HG03196 (cell line): ENCODE data around the gene TMEM74B.
"Not testable (repeated sequence)": the region's sequence is repeated elsewhere in the genome, so short reads cannot be mapped to it uniquely, and the experiment has no call there.

Experiments used
- ATAC-seq: cut with Tn5 transposase; IDR thresholded peaks from one replicate; pipeline ENCODE4 v1.9.1; 2021; ENCODE audit not compliant: unreplicated experiment

Gene TMEM74B

GRCh38 chr20:1184638-1185315 is at the start of gene TMEM74B:
TSS of gene TMEM74B (minus strand) at chr20:1184981. CDS start at chr20:1183801, 1,180 bp downstream.
- no peak for ATAC-seq

- no peak for ATAC-seq
These were observed 47.7 kb upstream of the TMEM74B start for GRCh38 chr20:1232286-1233111.

DNA sequence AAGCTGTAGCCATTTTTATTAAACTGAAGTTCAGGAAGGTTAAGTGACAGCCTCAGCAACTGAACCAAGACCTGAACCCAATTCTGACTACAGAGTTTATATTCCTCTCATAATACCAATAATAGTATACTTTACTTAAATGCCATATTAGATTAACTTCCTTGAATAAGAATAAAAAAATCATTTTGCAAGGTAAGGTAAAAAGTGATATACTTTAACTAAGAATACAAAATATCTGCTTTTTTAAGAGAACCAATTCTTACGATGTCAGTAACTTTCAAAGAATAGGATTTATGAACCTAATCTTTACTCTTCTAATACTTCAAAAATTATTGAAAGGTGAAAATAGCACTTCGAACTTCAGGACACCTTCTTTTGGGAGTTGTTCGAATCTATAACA is 44.8 kb upstream of the TMEM74B start:
- no peak for ATAC-seq

GRCh38 chr20:1225783-1226654 is 41.2 kb upstream of the TMEM74B start, which contains the start of gene RAD21L1:
TSS of gene RAD21L1 (plus strand) at chr20:1226044. CDS start at chr20:1228454, 2,410 bp downstream.
- no peak for ATAC-seq

GRCh38 chr20:1225263-1225782 is 40.5 kb upstream of the TMEM74B start:
- no peak for ATAC-seq

- no peak for ATAC-seq
These were observed 39.6 kb upstream of the TMEM74B start for GRCh38 chr20:1224205-1224890.

GRCh38 chr20:1222750-1223149 is 38.0 kb upstream of the TMEM74B start:
- ATAC-seq = not testable (repeated sequence)

- not testable (repeated sequence) for ATAC-seq
These were observed 32.0 kb upstream of the TMEM74B start for GRCh38 chr20:1216527-1217427.

DNA sequence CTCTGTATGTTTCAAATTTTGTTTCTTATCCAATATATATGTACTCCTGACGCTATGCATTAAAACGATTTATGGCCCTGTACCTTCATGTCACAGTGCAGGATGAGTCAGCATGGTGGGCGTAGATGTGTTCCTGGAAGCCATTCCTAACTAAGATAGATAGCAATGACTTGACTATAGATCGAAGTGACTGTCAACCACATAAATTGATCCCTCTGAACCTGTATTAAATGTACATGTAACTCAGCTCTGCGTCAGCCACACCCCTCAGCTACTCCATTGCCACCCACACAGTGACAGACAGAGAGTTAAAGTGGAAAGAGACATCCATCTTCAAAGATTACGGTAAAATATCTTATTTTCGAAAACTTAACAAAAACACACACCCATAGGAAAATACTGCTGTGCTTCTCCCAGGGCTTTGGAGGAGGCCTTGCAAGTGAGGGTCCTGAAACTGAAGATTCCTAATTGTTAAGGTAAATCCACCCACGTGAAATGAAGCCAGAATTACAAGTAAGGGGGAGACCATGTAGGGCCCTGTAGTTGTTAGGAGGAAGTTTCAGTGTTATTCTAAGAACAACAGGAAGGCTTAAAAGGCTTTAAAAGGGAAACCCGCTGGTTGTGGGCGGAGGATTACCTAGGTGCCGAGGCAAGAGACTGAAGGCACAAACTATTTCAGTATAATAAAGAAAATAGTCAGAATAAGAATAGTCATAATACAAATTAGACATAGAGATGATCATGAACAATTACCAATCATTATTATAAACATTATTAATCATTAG is 30.8 kb upstream of the TMEM74B start:
- ATAC-seq = no peak

GRCh38 chr20:1214838-1215261 is 30.1 kb upstream of the TMEM74B start:
- ATAC-seq = no peak

- peak; percentile 67 for ATAC-seq
These were observed 28.0 kb upstream of the TMEM74B start for GRCh38 chr20:1212607-1213396.

- no peak for ATAC-seq
These were observed 27.2 kb upstream of the TMEM74B start for GRCh38 chr20:1212023-1212422.

DNA sequence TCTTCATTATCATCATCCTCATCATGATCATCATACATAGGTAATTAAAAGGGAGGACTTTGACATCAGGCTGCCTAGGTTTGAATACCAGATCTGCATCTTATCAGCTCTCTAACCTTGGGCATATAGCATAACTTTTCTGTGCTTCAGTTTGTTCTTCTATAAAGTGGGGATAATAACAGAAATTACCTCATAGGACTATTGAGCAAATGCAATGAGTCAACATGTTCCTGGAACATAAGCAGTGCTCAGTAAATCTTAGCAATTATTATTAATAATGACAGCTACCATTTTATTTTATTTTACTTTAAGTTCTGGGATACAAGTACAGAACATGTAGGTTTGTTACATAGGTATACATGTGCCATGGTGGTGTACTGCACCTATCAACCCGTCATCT is 25.7 kb upstream of the TMEM74B start:
- no peak for ATAC-seq

DNA sequence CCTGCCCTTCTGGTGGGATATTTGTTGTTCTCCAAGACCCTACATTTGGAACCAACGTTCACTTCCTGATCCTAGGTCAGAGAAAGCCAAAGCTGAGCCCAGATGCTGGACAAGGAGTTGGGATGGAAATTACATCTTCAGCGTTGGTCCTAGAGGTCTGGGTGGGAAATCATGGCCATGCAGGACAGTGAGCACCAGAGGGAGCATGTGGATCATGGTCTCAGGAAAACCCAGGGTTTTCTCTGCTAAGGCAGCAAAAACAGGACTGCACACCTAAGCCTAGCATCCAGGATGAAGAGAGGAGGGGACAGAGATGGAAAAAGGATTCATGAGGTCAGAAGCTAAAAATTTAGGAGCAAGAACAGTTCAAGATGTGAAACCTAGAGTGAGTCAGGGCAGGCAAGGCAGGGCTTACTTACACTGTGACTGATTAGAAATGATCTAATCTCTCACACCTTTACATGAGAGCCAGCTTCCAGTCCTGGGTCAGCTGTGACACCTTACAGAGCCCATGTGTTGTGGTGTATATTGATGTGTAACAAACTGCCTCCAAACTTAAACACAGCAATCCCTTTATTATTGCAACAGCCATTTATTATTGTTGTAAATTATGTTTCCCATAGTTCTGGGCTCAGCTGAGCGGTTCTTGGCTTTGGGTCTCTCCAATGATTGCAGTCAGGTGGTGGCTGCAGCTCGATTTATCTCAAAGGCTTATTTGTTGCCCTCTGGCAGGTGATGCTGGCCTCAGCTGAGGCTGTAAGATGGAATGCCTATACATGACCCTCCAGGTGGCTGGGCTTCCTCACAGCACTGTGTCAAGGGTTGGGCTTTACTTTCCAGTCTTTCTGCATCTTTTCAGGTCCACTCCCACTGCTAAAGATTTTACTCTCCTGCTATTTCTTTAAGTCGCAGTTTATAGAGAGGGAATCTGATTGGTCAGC is 24.9 kb upstream of the TMEM74B start:
- no peak for ATAC-seq

DNA sequence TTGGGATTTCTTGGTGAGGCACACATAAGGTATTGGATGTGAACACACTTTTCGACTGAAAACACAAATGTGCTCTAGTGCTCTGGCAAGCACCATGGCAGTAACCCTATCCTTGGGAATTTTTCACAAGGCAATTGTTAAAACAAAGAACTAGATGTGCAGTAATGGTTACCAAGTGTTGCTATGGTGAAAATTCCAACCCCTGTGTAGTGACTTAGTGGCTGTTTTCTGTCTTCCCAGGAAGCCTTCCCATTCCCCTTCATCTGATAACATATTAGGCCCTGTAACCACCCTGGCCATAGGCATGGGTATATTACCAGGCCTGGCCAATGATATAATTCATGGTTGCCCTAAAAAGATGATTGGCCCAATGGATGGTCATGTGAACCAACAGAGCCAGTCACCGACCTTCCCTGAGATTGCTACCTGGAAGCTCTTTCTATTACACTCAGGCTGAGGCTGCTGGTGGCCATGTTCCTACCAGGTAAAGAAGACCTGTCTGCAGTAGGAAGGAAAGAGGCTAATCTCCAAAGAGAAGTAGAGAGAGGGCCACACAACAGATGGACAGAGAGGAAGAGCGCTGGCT is 22.6 kb upstream of the TMEM74B start:
- ATAC-seq = no peak
